HG03280 (cell line): ENCODE results near the gene TUBG2.
"Not testable (repeated sequence)": the region's sequence is repeated elsewhere in the genome, so short reads cannot be mapped to it uniquely, and the experiment has no call there.

ENCODE experiments used
- ATAC-seq: cut with Tn5 transposase; IDR thresholded peaks from one replicate; pipeline ENCODE4 v1.9.1; 2021; ENCODE audit warnings: mild to moderate bottlenecking, moderate library complexity; ENCODE audit not compliant: unreplicated experiment

TUBG2 gene

GRCh38 chr17:42659079-42659931 lies at the start of gene TUBG2:
Gene TUBG2 (plus strand): TSS chr17:42659284. CDS start chr17:42659504, 220 bp downstream.
- ATAC-seq = peak; percentile 62

GRCh38 chr17:42609814-42610801 lies 49.0 kb upstream of the TUBG2 start:
- ATAC-seq = not testable (repeated sequence)

- no peak for ATAC-seq
Measured at GRCh38 chr17:42612013-42612412, 47.1 kb upstream of the TUBG2 start.

GRCh38 chr17:42613699-42614295 lies 45.3 kb upstream of the TUBG2 start:
- no peak for ATAC-seq

- peak; percentile 17 for ATAC-seq
Measured at GRCh38 chr17:42617956-42618431, 41.1 kb upstream of the TUBG2 start.

- ATAC-seq = peak; percentile 69
Measured at GRCh38 chr17:42618442-42619150, 40.5 kb upstream of the TUBG2 start.

- not testable (repeated sequence) for ATAC-seq
Measured at GRCh38 chr17:42621987-42622386, 37.1 kb upstream of the TUBG2 start.

- no peak for ATAC-seq
Measured at GRCh38 chr17:42623271-42623670, 35.8 kb upstream of the TUBG2 start.

GRCh38 chr17:42623732-42624596 lies 35.1 kb upstream of the TUBG2 start:
- no peak for ATAC-seq

- ATAC-seq = not testable (repeated sequence)
Measured at GRCh38 chr17:42627032-42627764, 31.9 kb upstream of the TUBG2 start.

GRCh38 chr17:42629411-42630009 lies 29.6 kb upstream of the TUBG2 start:
- ATAC-seq = no peak

- ATAC-seq = no peak
Measured at GRCh38 chr17:42632949-42633444, 26.1 kb upstream of the TUBG2 start.

GRCh38 chr17:42639525-42640113 lies 19.5 kb upstream of the TUBG2 start:
- ATAC-seq = no peak

- ATAC-seq = no peak
Measured at GRCh38 chr17:42640121-42640520, 19.0 kb upstream of the TUBG2 start.

- ATAC-seq = no peak
Measured at GRCh38 chr17:42642336-42642735, 16.7 kb upstream of the TUBG2 start.

GRCh38 chr17:42647778-42648177 lies 11.3 kb upstream of the TUBG2 start:
- no peak for ATAC-seq

GRCh38 chr17:42651392-42651791 lies 7.7 kb upstream of the TUBG2 start:
- ATAC-seq = no peak
